HG03442 (cell line): Measurements from ENCODE around the gene RASAL3.
A peak's percentile ranks its signal among the peaks of the same experiment; 100 is the strongest.
"Not testable (repeated sequence)": the region's sequence is repeated elsewhere in the genome, so short reads cannot be mapped to it uniquely, and the experiment has no call there.

Source experiments
- ATAC-seq: cut with Tn5 transposase; IDR thresholded peaks from one replicate; pipeline ENCODE4 v1.9.1; 2021; ENCODE audit warnings: mild to moderate bottlenecking, moderate library complexity; ENCODE audit not compliant: unreplicated experiment

RASAL3 gene

DNA sequence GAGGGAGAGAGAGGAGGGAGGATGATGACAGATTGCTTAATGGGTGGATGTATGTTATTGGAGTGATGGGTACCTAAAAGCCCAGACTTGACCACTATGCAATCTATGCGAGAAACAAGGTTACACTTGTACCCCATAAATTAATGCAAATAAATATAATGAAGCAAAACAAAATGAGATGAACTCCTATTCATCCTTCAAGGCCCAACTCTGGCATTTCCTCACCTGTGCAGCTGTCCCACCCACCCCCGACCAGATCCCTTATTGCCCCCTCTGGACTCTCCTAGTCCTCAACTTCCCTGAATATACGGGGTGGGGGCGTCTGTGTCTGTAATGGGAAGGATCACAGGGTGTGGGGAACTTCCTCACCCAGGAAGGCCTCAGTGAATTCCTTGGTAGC lies 10.8 kb upstream of the RASAL3 start:
- no peak for ATAC-seq

DNA sequence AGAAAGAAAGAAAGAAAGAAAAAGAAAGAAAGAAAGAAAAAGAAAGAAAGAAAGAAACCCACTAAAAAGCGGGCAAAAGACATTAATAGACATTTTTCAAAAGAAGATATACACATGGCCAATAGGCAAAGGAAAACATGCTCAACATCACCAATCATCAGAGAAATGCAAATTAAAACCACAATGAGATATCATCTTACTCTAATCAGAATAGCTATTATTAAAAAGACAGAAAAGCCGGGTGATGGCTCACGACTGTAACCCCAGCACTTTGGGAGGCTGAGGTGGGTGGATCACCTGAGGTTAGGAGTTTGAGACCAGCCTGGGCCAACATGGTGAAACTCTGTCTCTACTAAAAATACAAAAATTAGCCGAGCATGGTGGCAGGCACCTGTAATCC lies 9.5 kb upstream of the RASAL3 start:
- not testable (repeated sequence) for ATAC-seq

DNA sequence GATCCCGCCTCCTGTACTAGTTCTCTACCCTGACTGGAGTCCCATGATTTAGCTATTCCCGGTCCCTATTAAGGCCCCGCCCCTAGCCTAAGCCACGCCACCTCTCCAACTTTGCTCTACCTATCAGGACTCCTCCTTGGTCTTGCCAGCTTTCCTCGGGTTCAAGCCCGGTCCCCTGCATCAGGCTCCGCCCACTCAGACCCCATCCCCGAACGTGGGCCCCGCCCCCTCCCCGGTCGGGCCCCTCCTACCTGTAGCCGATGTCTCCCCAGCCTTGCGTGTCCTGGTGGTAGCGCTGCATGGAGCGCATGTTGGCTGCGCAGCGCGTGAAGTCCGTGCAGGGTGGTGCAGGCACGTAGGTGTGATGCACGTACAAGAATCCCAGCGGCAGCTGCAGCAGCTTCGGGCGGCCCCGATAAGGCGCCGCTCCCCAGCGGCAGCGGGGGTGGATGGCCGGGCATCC lies 7.3 kb upstream of the RASAL3 start:
- ATAC-seq: no peak

DNA sequence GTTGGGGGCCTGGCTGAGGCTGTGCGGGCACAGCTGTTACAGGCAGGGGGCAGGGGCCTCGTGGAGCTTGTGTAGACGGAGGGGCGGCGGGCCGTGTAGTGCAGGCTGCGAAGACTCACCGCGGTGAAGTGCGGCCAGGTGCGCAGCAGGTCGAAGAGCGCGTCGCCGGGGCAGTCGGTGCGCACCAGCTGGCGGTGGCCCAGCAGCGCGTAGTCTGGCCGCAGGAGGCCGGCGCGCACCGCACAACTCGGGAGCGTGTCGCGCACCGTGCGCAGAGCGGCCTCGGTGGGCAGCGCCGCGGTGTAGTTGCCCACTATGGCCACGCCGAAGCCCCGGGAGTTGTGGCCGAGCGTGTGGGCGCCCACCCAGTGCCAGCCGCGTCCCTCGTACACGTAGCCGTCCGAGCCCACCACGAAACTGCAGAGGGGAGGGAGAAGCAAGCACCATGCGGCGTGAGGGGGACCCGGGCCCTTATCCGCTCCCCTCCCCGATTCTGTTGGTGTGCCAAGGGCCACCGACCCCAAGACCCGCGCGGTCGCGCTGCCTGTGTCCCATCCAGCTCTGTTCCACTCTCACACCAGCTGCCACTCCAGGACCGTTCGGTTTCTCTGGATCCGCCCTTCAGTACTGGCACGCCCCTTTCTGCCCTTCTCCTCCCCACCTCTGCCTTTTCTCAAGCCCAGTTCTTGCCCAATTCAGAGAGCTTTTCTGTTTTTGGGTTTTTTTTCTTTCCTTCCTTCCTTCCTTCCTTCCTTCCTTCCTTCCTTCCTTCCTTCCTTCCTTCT lies 5.4 kb upstream of the RASAL3 start:
- no peak for ATAC-seq

DNA sequence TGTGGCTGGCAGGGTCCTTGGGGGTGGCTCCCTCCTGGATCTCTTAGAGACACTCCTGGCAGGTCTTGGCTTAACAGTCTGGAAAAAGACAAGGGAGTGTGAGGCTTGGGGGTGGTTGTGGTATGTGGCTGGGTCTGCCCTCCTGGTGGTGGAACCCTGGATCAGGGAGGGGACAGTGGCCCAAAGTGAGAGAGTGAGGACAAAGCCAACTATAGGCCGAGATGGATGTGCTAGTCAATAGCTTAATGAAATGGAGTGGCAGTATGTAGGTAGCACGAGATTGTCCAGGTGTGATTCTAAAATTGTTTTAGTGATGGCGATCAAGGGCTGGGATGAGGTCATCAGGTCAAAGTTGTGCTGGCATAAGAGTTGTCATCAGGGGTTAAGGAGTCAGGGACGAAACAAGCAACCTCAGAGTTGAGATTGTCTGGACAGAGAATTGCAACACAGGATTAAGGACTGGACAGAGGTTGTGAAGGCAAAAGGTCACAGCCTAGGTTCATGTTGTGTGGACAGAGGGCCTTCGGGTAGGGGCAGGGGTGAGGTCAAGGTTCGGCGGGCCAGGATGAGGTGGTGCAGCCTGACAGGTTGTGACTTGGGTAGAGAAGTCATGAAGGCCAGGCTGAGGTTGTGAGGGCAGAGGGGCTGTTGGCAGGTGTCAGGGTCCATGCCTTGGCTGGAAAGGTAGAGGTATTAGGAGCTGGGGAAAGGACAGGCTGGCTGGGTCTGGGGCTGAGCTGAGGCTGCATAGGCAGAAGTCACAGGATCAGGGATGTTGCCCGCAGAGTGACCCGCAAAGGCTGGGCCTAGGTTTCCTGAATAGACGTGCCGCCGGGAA lies 4.5 kb upstream of the RASAL3 start:
- no peak for ATAC-seq

DNA sequence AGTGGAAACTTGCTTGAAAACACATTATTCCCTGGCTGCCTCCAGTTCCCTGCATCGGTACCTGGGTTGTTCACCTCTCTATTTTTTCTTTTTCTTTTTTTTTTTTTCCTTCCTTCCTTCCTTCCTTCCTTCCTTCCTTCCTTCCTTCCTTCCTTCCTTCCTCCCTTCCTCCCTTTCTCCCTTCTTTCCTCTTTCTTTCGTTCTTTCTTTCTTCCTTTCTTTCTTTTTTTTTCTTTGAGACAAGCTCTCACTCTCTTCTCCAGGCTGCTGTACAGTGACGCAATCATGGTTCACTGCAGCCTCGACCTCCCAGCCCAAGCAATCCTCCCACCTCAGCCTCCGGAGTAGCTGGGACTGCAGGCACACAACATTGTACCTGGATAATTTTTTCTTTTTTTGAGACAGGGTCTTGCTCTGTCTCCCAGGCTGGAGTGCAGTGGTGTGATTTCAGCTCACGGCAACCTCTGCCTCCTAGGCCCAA lies 3.4 kb upstream of the RASAL3 start:
- no peak for ATAC-seq

DNA sequence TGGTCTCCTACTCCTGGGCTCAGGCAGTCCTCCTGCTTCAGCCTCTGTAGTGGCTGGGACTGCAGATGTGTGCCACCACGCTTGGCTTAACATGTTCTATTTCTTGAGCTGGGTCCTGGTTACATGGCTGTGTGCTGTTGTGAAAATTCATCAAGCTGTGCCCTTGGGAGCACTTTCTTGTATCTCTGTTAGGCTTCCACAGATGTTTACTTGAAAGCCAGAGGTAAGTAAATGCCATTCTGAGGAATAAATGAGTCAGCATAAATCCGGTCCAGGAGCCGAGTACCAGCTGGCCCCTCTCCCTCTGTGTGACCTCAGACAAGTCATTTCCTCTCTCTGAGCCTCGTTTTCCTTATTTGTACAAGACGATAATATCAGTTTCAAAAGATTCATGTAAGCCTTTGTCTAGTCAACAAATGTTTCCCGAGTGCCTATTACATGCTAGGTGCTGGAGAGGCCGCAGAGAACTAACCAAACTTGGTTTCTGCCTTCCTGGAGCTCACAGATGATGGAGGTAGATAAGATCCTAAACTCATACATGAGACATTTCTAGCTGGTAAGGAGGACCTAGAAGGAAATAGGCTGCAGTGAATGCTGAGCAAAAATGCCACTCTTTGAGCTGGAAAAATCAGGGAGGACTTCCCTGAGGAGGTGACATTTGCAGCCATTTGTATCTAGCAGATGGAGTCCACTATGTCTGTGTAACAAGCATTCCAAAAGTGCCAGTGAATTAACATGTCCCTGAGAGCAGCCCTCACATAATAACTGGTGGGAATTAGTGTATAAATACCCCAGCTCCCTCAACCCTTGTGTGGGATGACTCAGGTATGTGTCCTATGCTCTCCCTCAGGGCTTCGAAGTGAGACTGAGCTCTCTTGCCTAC lies 2.7 kb upstream of the RASAL3 start:
- peak; percentile 59 for ATAC-seq

DNA sequence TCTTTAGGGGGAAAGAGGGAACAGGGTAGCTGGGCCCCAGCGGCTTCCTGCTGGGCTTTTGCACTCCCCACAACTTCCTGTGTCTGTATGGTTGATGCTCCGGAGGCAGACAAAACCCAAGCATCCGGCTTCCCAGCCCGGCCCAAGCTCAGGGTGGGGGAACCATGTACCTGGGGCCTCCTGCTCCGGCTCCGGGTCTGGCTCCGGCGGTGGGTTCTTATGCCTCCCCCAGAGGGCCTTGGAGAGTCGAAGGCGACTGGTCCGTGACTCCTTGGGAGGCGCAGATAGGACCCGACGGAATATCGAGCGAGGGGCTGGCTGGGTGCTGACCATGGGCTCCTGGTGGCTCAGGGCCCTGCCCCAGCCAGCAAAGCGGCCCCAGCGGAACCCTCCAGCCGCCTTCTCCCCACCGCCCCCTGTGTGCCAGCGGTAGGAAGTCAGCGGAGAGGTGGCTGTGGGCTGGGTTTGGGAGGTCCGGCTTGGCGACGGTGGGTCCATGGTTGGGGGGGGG lies 428 bp downstream of the RASAL3 start:
- ATAC-seq: peak; percentile 37

DNA sequence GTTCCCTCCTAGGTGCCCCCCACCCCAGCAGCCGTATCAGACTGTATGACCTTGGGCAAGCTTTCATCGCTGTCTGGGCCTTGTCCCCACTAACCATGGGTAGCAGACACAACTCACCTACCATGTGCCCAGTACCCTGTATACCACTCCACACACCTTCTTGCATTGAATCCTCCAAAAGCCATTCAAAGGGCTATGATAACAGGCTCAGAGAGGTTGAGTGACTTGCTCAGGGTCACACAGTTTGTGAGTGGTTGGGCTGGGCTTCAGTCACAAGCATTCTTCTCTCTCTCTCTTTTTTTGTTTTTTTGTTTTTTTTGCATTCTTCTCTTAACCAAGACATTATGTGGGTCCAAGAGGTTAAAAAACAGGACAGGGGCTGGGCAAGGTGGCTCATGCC lies 2.6 kb downstream of the RASAL3 start:
- ATAC-seq: no peak

DNA sequence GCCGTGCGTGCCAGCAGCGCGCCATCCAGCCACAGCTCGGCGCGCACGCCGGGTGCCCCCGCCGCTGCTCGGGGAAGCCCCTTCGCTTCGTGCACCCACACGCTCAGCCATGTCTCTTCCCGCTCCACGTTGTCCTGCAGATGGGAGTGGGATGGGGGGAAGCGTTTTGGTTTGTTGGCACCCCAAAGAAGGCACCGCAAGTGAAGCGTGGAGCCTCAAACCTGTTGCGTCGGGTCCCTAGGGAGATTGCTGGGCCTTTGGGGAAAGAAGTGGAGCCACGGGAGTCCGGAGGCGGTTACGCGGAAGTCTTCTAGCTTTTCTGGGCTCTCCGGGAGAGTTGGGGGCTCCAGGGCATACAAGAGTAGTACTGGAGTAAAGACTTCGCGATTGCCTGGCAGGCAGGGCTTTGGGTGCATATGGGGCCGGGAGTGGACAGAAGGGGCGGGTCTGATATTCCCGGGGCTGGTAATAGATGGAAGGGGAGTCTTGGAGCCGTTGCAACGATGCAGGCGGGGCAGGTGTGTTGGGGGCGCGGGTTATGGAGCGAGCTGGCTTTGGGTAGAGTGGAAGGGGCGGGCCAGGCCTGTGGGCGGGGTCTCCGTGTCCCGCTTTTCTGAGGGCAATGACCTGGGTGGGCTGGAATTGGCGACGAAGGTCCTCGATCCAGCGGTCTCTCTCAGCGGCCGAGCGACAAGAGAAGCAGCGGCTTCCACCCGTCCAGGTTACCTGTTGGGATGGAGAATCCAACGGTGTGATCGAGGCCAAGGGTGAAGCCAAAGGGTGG lies 6.5 kb downstream of the RASAL3 start:
- ATAC-seq: no peak

DNA sequence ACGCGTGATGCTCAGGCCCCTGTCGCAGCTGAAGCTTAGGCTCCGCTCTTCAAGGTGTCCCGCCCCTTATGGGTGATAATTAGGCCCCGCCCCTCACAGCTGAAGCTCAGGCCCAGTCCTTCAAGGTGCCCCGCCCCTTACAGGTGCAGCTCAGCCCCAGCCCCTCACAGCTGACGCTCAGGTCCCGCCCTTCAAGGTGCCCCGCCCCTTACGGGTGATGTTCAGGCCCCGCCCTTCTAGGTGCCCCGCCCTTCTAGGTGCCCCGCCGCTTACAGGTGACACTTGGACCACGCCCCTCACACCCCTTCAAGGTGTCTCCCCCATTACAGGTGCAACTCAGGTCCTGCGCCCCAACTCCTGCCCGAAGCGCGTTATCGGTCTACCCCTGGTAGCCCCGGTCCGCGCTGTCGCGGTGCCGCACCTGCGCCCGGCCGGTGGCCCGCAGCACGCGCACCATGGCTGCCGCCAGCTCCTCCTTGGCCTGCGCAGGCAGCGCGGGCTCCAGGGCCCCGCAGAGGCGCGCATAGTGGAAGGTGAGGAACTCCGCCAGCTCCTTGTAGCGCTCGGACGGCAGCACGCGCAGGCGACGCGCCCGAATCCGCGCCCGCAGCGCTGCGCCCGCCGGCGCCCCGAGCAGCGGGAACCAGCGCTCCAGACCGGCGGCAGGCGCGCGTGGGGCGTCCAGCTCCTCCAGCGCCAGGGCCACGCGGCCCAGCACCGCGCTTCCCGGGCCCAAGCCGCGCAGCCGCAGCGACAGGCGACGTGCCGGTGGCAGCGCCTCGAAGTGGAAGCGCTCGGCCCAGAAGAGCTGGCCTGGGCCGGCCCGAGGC lies 7.3 kb downstream of the RASAL3 start:
- no peak for ATAC-seq

DNA sequence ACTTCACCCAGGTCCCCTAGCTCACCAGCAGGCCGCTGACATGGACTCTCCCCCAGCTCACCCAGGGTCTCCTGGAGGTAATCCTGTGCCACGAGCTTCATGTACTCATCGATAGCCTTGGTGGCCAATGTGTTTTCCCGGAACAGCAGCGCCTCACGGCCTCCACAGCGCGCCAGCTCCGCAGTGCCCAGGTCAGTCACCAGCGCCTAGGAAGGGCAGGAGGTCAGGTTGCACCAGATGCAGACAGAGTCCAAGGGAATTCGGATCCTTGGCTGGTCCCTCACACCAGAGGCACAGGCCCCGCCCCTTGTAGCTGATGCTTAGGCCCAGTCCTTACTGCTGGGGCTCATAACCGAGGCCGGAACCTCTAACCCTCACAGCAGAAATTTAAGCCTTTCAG lies 7.9 kb downstream of the RASAL3 start:
- no peak for ATAC-seq

DNA sequence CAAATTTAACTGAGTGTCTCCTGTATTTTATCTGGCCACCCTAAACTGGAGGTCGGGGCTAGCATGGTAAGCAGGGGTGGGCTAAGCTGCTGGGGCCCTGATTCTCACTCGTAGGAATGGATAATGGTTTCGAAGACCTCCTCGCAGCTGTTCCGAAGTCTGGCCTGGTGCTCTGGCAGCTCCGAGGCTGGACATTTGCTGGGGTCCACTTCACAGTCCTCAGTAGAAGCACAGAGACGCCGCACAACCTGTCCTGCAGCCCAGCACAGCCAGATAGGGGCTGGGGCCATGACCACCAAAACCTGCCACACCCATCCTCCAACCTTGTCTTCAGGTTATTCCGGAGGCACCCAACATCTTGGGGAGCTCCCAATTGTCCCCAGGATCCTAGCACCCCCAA lies 8.3 kb downstream of the RASAL3 start:
- ATAC-seq: no peak

DNA sequence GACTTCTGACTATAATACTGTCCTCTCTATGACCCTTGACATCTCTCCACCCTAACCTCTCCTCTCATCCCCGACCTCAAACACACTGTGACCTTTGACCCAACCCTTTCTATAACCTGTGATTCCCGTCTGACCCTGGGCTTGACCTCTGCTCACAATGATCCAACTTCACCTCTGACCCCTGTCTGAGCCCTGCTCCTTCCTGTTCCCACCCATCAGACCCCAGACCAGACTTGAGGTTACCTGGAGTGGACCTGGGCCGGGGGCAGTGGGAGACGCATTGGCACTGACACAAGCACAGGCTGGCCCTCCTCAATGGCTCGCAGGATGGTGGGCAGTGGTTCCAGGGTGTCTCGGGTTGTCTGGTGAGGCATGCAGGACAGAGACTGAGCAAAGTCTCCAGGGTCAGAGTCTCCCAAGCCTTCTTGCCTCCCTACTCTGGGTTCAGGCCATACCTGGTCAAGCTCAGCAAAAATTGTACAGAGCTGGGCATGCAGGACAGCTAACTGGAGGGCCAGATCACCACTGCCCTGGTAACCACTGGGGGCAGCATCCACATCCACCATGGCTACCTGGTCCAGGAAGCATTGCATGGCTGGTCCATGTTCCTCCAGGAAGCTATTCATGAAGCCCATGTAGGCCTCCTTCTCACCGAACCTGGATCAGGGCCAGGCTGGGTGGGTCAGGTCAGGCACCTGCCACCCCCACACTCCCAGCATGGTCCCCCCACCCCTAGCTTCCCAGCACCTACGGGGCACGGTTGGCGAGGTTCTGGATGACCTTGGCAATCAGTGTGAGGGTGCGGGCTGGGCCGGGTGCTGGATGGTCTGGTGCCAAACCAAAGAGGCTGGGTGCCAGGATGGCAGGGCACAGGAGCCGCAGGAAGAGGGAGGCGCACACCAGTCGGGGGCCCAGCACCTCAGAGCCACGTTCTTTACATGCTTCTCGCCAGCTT lies 10.2 kb downstream of the RASAL3 start:
- no peak for ATAC-seq

DNA sequence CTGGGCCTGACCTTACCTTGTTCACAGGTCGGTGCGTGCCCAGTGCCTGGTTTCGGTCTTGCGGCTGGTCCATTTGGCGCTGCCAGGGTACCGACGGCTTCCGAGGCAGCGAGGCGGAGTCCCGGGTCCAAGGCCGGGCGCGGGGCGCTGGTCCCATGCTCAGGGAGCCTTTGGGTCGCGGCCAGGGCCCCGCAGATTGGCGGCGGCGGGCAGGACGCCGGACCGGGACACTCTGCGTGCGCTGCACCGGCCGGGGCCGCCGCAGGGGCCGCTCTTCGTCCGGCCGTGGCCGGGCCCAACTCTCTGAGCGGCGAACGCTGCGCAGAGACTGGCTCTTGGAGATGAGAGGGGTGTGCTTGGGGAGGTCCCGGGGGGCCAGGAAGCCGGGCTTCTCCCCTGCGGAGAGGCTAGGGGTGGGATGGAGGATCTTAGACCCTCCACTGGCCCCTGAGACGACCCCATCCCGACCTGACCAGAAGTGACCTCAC lies 11.2 kb downstream of the RASAL3 start:
- no peak for ATAC-seq

DNA sequence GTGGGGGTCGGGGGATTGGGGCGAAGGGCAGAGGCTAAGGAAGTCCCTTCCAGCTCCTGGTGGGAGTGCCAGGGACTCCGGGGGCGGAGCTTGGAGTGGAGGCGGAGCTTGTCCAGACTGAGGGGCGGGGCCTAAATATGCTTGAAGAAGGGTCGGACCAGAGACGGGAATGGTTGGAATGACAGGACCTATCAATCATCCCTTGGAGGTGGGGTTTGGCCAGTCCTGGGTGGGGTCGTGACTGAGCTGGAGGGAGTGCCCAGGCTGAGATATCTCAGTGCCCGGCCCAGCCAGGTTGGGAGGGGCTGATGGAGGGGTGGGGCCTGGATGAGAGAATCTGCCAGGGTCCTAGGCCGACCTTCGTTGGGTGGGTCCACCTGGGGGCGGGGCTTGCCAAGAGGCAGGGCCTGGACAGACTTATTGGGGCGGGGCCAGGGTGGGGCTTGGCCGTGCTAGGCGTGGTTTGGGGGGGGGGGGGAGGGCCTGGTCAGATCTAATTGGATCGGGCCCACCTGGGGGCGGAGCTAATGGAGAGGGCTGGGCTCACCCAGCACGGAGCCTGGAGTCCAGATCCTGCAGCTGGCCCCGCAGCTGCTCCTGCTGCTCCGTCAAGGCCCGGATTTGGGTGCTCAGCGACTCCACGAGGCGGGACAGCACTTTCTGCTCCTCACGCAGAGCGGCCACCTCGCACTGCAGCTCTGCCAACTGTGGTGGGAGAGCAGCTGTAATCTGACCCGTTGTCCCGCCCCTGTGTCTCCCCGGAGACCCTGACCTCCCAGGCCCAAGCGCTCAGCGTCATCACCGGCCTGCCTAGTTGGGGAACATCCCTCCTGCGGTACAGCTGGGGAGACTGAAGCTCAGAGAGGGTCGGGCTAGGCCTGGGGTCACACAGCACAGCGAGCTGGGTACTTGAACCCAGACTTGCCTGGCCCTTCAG lies 12.0 kb downstream of the RASAL3 start:
- ATAC-seq: no peak

DNA sequence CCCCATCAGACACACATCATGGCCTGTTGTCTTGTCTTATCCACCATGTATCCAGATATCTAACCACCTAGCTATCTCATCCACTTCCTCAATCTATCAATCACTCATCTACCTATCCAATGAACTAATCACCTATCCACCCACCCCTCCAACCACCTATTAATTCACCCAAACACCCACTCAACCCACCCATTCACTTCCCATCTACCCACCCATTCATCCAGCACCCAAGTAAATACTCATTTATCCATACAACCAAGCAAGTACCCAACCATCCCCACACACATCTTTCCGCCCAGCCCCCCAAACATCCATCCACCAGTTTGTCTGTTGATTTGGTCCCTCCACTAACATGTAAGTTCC lies 13.8 kb downstream of the RASAL3 start:
- ATAC-seq: no peak
